Measurements from ENCODE around the gene SP140L. TPM values are rescaled to one million over a fixed set of nuclear protein-coding genes. Genes with fewer than 3 reads are reported as not detected.

SP140L gene
- total RNA-seq, 1 donor from 2014 or later = 4.3 TPM

DNA sequence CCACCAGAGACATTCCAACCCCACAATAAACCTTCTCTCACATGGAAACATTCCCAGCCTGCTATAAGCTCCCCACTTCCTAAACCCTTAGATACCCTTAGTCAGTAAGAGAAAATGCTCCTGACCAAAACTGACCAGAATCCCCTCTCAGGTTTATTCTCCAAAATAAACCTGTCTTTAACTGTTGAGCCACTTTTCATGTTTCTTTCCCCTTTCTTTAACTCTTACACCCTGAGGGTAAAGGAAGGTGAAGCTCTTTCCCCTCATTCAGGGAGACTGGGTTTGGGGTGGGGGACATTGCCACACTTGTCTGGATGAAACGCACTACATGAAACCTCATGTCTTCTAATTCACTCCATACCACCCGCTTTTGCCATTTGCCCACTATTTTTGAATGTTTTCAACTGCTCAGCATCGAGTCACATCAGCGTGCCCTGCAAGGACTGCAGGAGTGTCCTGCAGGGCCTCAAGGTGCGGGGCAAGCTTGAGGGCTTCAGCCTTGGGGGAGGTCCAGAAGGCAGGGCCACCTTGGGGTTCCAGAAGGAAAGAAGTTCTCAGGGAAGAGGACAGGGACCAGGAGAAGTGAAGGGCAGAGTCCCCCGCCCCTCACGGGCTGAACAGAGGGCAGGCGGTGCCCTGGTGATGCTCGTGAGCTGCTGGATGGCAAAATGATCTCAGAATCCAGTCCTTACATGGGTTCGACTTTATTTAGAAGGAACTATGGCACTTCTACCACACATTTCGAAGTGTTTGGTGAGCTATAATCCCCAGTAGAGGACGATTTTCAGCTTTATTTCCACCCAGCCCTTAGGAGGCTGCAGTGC is 4.2 kb upstream of the SP140L start:
- Histone ChIP-seq H3K4me3 (no peak overlapping the region), H3K9me3 (replicated peaks) (peaks cover 22% of the 10 kb centered on the region), H3K36me3 (no peaks in the 10 kb centered on the region), H3K27ac (replicated peaks) (no peak overlapping the region), H3K27me3 (ENCODE audit: low read depth) (no peaks in the 10 kb centered on the region), H3K4me1 (peaks cover 31% of the 10 kb centered on the region)
- DNase-seq = no peak
- intact Hi-C loops (cut with micrococcal nuclease) = no loop called here
- TF ChIP-seq, protein P1, sequence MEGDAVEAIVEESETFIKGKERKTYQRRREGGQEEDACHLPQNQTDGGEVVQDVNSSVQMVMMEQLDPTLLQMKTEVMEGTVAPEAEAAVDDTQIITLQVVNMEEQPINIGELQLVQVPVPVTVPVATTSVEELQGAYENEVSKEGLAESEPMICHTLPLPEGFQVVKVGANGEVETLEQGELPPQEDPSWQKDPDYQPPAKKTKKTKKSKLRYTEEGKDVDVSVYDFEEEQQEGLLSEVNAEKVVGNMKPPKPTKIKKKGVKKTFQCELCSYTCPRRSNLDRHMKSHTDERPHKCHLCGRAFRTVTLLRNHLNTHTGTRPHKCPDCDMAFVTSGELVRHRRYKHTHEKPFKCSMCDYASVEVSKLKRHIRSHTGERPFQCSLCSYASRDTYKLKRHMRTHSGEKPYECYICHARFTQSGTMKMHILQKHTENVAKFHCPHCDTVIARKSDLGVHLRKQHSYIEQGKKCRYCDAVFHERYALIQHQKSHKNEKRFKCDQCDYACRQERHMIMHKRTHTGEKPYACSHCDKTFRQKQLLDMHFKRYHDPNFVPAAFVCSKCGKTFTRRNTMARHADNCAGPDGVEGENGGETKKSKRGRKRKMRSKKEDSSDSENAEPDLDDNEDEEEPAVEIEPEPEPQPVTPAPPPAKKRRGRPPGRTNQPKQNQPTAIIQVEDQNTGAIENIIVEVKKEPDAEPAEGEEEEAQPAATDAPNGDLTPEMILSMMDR (IDR thresholded peaks at IDR 0.05; ENCODE audit: borderline replicate concordance) = no peak

DNA sequence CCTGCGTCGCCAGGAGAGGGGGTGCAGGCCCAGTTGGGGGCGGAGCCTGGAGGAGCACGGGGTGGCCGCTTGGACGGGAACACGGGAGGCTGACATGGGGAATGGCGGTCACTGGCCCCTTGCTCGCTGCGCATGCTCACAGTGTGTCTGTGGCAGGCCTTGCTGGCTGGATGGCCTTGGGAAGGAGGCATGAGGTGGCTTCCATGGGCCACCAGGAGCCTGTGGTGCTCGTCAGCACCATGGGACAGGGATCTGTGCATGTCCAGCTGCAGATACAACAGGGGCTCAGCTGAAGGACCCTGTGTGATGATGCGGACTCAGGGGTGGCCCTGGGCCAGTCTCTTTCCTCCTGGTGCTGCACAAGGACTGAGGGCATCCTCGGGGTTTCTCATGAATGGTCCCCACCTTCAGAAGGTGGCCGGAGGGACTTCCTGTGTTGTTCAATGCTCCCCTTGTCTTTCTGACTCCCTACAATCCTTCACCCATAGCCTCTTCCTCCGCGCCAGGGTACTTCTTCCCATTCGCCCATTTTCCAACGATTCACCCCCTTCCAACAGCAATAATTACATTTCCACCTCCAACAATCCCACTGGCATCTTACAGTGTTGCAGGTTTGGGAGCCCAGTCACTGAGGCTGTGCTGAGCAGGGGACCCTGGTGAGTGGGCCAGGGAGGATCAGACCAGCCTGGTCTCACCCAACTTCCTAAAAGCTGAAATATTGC is 3.4 kb upstream of the SP140L start:
- Histone ChIP-seq H3K4me1 (peaks cover 36% of the 10 kb centered on the region), H3K36me3 (no peaks in the 10 kb centered on the region), H3K27me3 (ENCODE audit: low read depth) (no peaks in the 10 kb centered on the region), H3K4me3 (no peak overlapping the region), H3K27ac (replicated peaks) (no peak overlapping the region), H3K9me3 (replicated peaks) (peaks cover 22% of the 10 kb centered on the region)
- no peak for DNase-seq
- TF ChIP-seq, protein P1 (IDR thresholded peaks at IDR 0.05; ENCODE audit: borderline replicate concordance) = no peak
- intact Hi-C loops (cut with micrococcal nuclease) = no loop called here

DNA sequence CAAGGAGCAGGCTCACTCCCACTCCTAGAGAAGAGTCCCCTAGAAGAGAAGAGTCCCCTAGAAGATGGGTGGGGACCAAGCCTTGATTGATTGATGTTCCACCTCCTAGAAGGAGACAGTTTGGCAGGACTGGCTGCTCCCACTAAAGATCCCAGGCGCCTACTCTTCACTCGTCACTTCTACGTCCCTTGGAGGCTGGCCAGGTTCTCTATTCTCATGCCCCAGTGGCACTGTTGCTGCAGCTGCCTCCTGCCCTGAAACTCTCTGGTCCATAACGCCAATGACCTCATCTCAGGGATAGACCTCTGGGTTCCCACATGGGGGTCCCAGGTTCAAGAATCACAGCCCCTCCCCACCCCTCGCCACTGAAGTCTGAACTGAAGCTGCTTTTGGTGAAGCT is 2.5 kb upstream of the SP140L start:
- intact Hi-C loops (cut with micrococcal nuclease) = no loop called here

DNA sequence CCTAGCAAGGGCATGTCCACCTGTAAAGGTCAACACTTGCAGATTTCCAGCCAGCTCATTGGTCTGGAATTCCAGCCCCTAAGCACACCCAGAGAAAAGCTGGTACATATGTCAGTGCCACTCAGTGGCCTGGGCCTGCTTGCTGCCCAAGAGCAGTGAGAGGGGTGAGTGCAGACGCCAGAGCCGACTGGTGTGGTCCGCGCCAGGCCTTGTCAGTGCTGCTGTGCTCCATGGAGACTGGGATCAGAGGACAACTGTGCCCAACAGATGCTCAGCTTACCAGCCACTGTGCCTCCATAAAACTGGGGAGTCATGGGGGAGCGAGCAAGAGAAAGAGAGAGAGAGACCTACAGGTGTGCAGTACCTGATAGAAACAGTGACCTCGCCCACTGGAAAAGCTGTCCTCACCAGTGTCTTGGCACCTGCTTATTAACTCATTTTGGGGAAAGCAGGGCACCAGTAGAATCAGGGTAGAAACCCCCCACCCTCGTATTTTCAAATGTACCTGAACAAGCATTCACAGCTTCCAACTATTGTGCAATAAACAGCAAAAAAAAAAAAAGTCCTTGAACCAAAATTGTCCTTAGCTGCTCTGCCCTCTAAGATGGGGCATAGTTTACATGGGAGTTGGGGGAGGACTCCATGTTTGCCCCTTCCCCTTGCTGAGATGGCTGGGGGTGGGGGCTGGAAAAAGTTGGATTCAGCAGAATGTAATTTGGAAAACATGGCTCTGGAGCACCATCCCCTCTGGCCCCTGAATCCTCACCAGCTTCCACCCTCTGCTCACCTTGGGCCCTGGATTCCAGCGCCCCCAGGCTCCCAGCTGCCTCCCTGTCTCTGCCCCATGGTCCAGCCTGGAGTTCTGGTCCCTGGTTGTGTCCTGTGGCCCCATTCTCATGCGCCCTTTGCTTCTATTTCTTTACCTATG is 1.4 kb upstream of the SP140L start:
- Histone ChIP-seq H3K9me3 (replicated peaks) (peaks cover 22% of the 10 kb centered on the region), H3K27ac (replicated peaks) (no peak overlapping the region), H3K27me3 (ENCODE audit: low read depth) (no peaks in the 10 kb centered on the region), H3K4me1 (peaks cover 38% of the 10 kb centered on the region), H3K36me3 (no peaks in the 10 kb centered on the region), H3K4me3 (no peak overlapping the region)
- intact Hi-C loops (cut with micrococcal nuclease) = no loop called here
- TF ChIP-seq, protein P1 (IDR thresholded peaks at IDR 0.05; ENCODE audit: borderline replicate concordance) = no peak
- no peak for DNase-seq

More for the DNA sequence above, 2.5 kb upstream of the SP140L start:
- no peaks in the 10 kb centered on the region for H3K36me3 ChIP-seq
- H3K27me3 ChIP-seq (ENCODE audit: low read depth) = no peaks in the 10 kb centered on the region
- DNase-seq = no peak
- TF ChIP-seq, protein P1 (IDR thresholded peaks at IDR 0.05; ENCODE audit: borderline replicate concordance) = no peak
- H3K27ac ChIP-seq (replicated peaks) = no peak overlapping the region
- no peak overlapping the region for H3K4me3 ChIP-seq
- H3K9me3 ChIP-seq (replicated peaks) = peaks cover 22% of the 10 kb centered on the region
- peaks cover 37% of the 10 kb centered on the region for H3K4me1 ChIP-seq

Measured in left ventricle myocardium inferior (tissue), 1 donor.